Hepatocyte (in vitro differentiated cells): ENCODE results near the gene SLX1A.
"Not testable (repeated sequence)": the region's sequence is repeated elsewhere in the genome, so short reads cannot be mapped to it uniquely, and the experiment has no call there.

ENCODE experiments used
- EZH2 ChIP-seq: fragments of 200-600 bp; sonication (generic); IDR thresholded peaks from 2 replicates; pipeline ENCODE4 v1.6.1; 2016; ENCODE audit warnings: antibody characterized with exemption, mild to moderate bottlenecking, borderline replicate concordance
- EZH2phosphoT487 ChIP-seq: fragments of 200-600 bp; sonication (generic); IDR thresholded peaks from one replicate; pipeline ENCODE4 v1.6.1; 2018; ENCODE audit warnings: antibody characterized with exemption, mild to moderate bottlenecking, low read depth, moderate library complexity; ENCODE audit not compliant: unreplicated experiment, severe bottlenecking
- TF ChIP-seq, protein P1 (sequence below): fragments of 200-600 bp; sonication (generic); IDR thresholded peaks from 2 replicates; pipeline ENCODE4 v1.5.1; 2016; ENCODE audit warnings: antibody characterized with exemption, mild to moderate bottlenecking; ENCODE audit not compliant: poor library complexity

DNA sequence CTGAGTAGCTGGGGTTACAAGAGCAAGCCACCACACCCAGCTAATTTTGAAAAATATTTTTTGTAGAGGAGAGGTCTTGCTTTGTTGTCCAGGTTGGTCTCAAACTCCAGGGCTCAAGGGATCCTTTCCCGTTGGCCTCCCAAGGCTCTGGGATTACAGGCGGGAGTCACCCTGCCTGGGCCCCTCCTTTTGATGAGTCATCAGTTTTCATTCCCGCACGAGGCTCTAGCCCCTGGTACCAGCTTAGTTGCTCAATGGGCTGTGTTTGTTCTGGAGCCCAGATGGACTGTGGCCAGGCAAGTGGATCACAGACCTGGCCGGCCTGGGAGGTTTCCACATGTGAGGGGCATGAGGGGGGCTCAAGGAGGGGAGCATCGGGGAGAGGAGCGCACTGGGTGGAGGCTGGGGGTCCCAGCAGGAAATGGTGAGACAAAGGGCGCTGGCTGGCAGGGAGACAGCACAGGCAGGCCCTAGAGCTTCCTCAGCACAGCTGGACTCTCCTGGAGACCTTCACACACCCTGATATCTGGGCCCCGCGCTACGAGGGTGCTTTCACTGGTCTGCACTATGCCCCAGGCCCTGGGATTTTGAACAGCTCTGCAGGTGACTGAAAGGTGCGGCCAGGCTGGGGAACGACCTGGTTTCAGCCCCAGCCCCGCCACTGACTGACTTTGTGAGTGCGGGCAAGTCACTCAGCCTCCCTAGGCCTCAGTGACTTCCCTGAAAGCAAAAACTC is 6.1 kb downstream of the SLX1A start:
- TF ChIP-seq, protein P1, sequence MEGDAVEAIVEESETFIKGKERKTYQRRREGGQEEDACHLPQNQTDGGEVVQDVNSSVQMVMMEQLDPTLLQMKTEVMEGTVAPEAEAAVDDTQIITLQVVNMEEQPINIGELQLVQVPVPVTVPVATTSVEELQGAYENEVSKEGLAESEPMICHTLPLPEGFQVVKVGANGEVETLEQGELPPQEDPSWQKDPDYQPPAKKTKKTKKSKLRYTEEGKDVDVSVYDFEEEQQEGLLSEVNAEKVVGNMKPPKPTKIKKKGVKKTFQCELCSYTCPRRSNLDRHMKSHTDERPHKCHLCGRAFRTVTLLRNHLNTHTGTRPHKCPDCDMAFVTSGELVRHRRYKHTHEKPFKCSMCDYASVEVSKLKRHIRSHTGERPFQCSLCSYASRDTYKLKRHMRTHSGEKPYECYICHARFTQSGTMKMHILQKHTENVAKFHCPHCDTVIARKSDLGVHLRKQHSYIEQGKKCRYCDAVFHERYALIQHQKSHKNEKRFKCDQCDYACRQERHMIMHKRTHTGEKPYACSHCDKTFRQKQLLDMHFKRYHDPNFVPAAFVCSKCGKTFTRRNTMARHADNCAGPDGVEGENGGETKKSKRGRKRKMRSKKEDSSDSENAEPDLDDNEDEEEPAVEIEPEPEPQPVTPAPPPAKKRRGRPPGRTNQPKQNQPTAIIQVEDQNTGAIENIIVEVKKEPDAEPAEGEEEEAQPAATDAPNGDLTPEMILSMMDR: not testable (repeated sequence)
- not testable (repeated sequence) for TF ChIP-seq EZH2, EZH2phosphoT487
